H9 (cell line): ENCODE results near the gene LOC128125822.

Source experiments
- DNase-seq: peaks from one replicate; pipeline ENCODE4 v3.0.0-alpha.2; 2017
- H2AFZ ChIP-seq: one replicate; pipeline ENCODE4 v1.6.1; 2013; ENCODE audit warnings: mild to moderate bottlenecking, low read length, control low read depth, moderate library complexity
- H2AK5ac ChIP-seq: 2 replicates; pipeline ENCODE4 v1.6.1; 2013; ENCODE audit warnings: low read length, control low read depth, mixed read lengths; ENCODE audit not compliant: insufficient read length
- H2BK120ac ChIP-seq: one replicate; pipeline ENCODE4 v1.6.1; 2013; ENCODE audit warnings: low read depth, mild to moderate bottlenecking, low read length, control low read depth, inconsistent platforms; ENCODE audit not compliant: poor library complexity, severe bottlenecking
- H2BK12ac ChIP-seq: 2 replicates; pipeline ENCODE4 v1.6.1; 2013; ENCODE audit warnings: low read length, control low read depth, mixed read lengths, low read depth; ENCODE audit not compliant: insufficient read length
- H2BK15ac ChIP-seq: 2 replicates; pipeline ENCODE4 v1.6.1; 2013; ENCODE audit warnings: low read depth, low read length, control low read depth
- H2BK20ac ChIP-seq: one replicate; pipeline ENCODE4 v1.6.1; 2013; ENCODE audit warnings: low read depth, mild to moderate bottlenecking, low read length, control low read depth, inconsistent platforms; ENCODE audit not compliant: poor library complexity, severe bottlenecking
- H2BK5ac ChIP-seq: 2 replicates; pipeline ENCODE4 v1.6.1; 2013; ENCODE audit warnings: low read length, control low read depth, mixed read lengths; ENCODE audit not compliant: insufficient read length
- H3K14ac ChIP-seq: 2 replicates; pipeline ENCODE4 v1.6.1; 2013; ENCODE audit warnings: low read length, control low read depth; ENCODE audit not compliant: insufficient read depth
- H3K18ac ChIP-seq: 2 replicates; pipeline ENCODE4 v1.6.1; 2013; ENCODE audit warnings: low read depth, mild to moderate bottlenecking, mixed read lengths, low read length, control low read depth; ENCODE audit not compliant: insufficient read length
- H3K23ac ChIP-seq: 2 replicates; pipeline ENCODE4 v1.6.1; 2013; ENCODE audit warnings: low read length, control low read depth, mixed read lengths, low read depth; ENCODE audit not compliant: insufficient read length
- H3K23me2 ChIP-seq: 2 replicates; pipeline ENCODE4 v1.6.1; 2013; ENCODE audit warnings: low read depth, mild to moderate bottlenecking, mixed read lengths, low read length, control low read depth; ENCODE audit not compliant: insufficient read length, poor library complexity, severe bottlenecking
- H3K27ac ChIP-seq: 2 replicates; pipeline ENCODE4 v1.5.1; 2013; ENCODE audit warnings: low read length, control low read depth, mixed read lengths, low read depth; ENCODE audit not compliant: insufficient read length
- H3K27me3 ChIP-seq: 2 replicates; pipeline ENCODE4 v1.6.1; 2013; ENCODE audit warnings: low read length, control low read depth, inconsistent platforms; ENCODE audit not compliant: insufficient read depth
- H3K4ac ChIP-seq: 2 replicates; pipeline ENCODE4 v1.6.1; 2013; ENCODE audit warnings: low read depth, mild to moderate bottlenecking, control low read depth, inconsistent platforms, low read length, moderate library complexity
- H3K4me1 ChIP-seq: 2 replicates; pipeline ENCODE4 v1.6.1; 2013; ENCODE audit warnings: low read length, control low read depth, inconsistent platforms; ENCODE audit not compliant: insufficient read depth
- H3K4me2 ChIP-seq: 2 replicates; pipeline ENCODE4 v1.6.1; 2013; ENCODE audit warnings: low read length, control low read depth, mixed read lengths; ENCODE audit not compliant: insufficient read length, insufficient read depth
- H3K56ac ChIP-seq: 2 replicates; pipeline ENCODE4 v1.6.1; 2013; ENCODE audit warnings: low read depth, mild to moderate bottlenecking, mixed read lengths, low read length, control low read depth; ENCODE audit not compliant: insufficient read length
- H3K79me1 ChIP-seq: 2 replicates; pipeline ENCODE4 v1.6.1; 2013; ENCODE audit warnings: low read depth, mild to moderate bottlenecking, moderate library complexity, low read length, control low read depth, inconsistent platforms; ENCODE audit not compliant: insufficient read depth, poor library complexity, severe bottlenecking
- H3K79me2 ChIP-seq: 2 replicates; pipeline ENCODE4 v1.6.1; 2013; ENCODE audit warnings: low read length, control low read depth, inconsistent platforms; ENCODE audit not compliant: insufficient read depth
- H3K9ac ChIP-seq: 2 replicates; pipeline ENCODE4 v1.6.1; 2013; ENCODE audit warnings: low read length, control low read depth, mixed read lengths; ENCODE audit not compliant: insufficient read length; ENCODE audit errors: extremely low read depth
- H3K9me3 ChIP-seq: one replicate; pipeline ENCODE4 v1.6.1; 2013; ENCODE audit warnings: low read depth, low read length, inconsistent platforms; ENCODE audit not compliant: control insufficient read depth
- H3T11ph ChIP-seq: one replicate; pipeline ENCODE4 v1.6.1; 2013; ENCODE audit warnings: mild to moderate bottlenecking, low read length, control low read depth, inconsistent platforms
- H4K20me1 ChIP-seq: one replicate; pipeline ENCODE4 v1.6.1; 2013; ENCODE audit not compliant: control insufficient read depth, insufficient read length, insufficient read depth
- H4K5ac ChIP-seq: 2 replicates; pipeline ENCODE4 v1.6.1; 2013; ENCODE audit warnings: low read depth, mild to moderate bottlenecking, mixed read lengths, low read length, control low read depth; ENCODE audit not compliant: insufficient read length
- H4K8ac ChIP-seq: replicated peaks from 2 replicates; pipeline ENCODE4 v1.6.1; 2013; ENCODE audit warnings: low read length, control low read depth, mixed read lengths, low read depth; ENCODE audit not compliant: insufficient read length
- H4K91ac ChIP-seq: 2 replicates; pipeline ENCODE4 v1.6.1; 2013; ENCODE audit warnings: low read depth, mild to moderate bottlenecking, moderate library complexity, mixed read lengths, low read length, control low read depth; ENCODE audit not compliant: insufficient read length
- H3K27ac Mint-ChIP-seq, 3 experiments: 2 replicates in 2 of 3; 3 replicates in 1 of 3; pipeline ENCODE4 v1.8.0; 2020 to 2021; ENCODE audit warnings: mixed read lengths in 3 of 3, mild to moderate bottlenecking in 1 of 3, moderate library complexity in 1 of 3
- H3K27me3 Mint-ChIP-seq: 2 replicates; pipeline ENCODE4 v1.8.0; 2021; ENCODE audit warnings: low read depth, mild to moderate bottlenecking, moderate library complexity, mixed read lengths
- H3K36me3 Mint-ChIP-seq, 3 experiments: 2 replicates in 2 of 3; 3 replicates in 1 of 3; pipeline ENCODE4 v1.8.0; 2020 to 2021; ENCODE audit warnings: low read depth in 3 of 3, mixed read lengths in 3 of 3; ENCODE audit not compliant: insufficient read depth in 1 of 3
- H3K4me1 Mint-ChIP-seq, 2 experiments: 2 replicates each; pipeline ENCODE4 v1.8.0; 2020; ENCODE audit warnings: mixed read lengths in 2 of 2
- H3K4me3 Mint-ChIP-seq, 2 experiments: 2 replicates in 1 of 2; 3 replicates in 1 of 2; pipeline ENCODE4 v1.8.0; 2020 to 2021; ENCODE audit warnings: mild to moderate bottlenecking in 2 of 2, mixed read lengths in 2 of 2, moderate library complexity in 1 of 2
- H3K9me3 Mint-ChIP-seq, 2 experiments: 2 replicates in 1 of 2; 3 replicates in 1 of 2; pipeline ENCODE4 v1.8.0; 2020; ENCODE audit warnings: mild to moderate bottlenecking in 2 of 2, mixed read lengths in 2 of 2, moderate library complexity in 1 of 2
- CTCF ChIP-seq: fragments of 200-600 bp; sonication (generic); conservative IDR thresholded peaks from 3 replicates; pipeline ENCODE4 v1.8.0; 2021; ENCODE audit warnings: antibody characterized with exemption, mild to moderate bottlenecking
- WGBS: extraction: QIAGEN DNeasy Blood & Tissue Kit; methylation state at CpG from one replicate; pipeline ENCODE4 v1.1.7; 2013; ENCODE audit warnings: missing lambda C conversion rate, low lambda C conversion rate, mixed read lengths; ENCODE audit not compliant: insufficient read length; ENCODE audit errors: extremely low coverage; 5-methylcytosine and 5-hydroxymethylcytosine counted together

The LOC128125822 gene

GRCh38 chr6:63578757-63579156, 6.5 kb downstream of the LOC128125822 start:
- Histone ChIP-seq H3K79me1 (no peaks in the 10 kb centered on the region), H3T11ph (no peak overlapping the region), H2BK5ac (no peak overlapping the region), H2BK12ac (no peak overlapping the region), H4K91ac (no peak overlapping the region), H3K9me3 (no peaks in the 10 kb centered on the region), H3K27ac (no peak overlapping the region), H2BK20ac (no peak overlapping the region), H3K23me2 (no peaks in the 10 kb centered on the region), H3K27me3 (no peaks in the 10 kb centered on the region), H3K4ac (no peak overlapping the region), H4K5ac (no peak overlapping the region), H3K9ac (no peak overlapping the region), H3K79me2 (peaks cover 16% of the 10 kb centered on the region; the same call in 1 of the 2 replicates), H3K4me2 (no peak overlapping the region), H3K56ac (no peak overlapping the region), H4K20me1 (no peaks in the 10 kb centered on the region), H2BK15ac (no peak overlapping the region), H3K23ac (no peak overlapping the region), H2AFZ (no peak overlapping the region), H3K18ac (no peak overlapping the region), H2AK5ac (no peak overlapping the region), H3K4me1 (no peaks in the 10 kb centered on the region; the same call in 1 of the 2 replicates), H2BK120ac (no peak overlapping the region), H4K8ac (no peak overlapping the region), H3K14ac (no peak overlapping the region)
- Mint-ChIP-seq H3K27me3 (no peaks in the 10 kb centered on the region), H3K4me3 (no peak overlapping the region), H3K9me3 (no peaks in the 10 kb centered on the region), H3K4me1 (peaks cover 12 to 18% of the 10 kb centered on the region in 2 experiments), H3K27ac (no peak overlapping the region), H3K36me3 (peaks cover 32 to 71% (median 59%) of the 10 kb centered on the region in 3 experiments; a peak in 6 of 7 replicates)
- WGBS, result no CpG with 5 or more reads among the region's 2 CpGs
- no peak for TF ChIP-seq CTCF
- no peak for DNase-seq
